ENCODE results near the gene ZNF516. TPM values are rescaled to one million over a fixed set of nuclear protein-coding genes. Genes with fewer than 3 reads are reported as not detected.

Gene ZNF516
- polyA plus RNA-seq, 2 of the 4 experiments (the other 2 are of a cell fraction): 3.9 to 4.9 TPM

DNA sequence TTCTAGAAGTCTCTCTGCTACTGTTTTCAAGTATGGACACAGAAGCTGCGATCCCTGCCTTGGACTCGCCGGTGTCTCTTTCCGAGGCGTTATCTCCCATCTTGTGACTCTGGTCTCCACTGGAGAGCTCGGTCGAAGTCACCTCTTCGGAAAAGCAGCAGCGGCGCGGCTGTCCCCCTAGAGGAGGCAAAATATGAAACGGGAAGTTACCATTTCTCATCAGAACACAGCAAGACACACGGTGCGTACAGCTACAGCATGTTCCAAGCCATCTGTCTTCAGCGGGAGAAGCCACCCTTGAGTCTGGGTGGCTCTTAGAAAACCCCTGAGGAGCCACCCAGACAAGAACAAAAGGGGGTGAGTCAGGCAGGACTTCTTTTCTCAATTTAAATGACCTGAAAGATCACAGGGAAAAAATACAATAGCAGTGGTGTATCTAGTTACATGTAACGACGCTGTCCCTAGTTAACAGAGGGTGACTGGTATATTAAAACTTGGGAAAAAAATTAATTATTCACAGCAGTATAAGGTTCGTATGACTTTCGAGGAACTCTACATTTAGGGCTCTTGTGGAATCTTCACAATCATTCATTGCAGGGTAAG is 114.8 kb downstream of the ZNF516 start:
- Histone ChIP-seq H3K27ac (no peak overlapping the region), H3K4me3 (no peak overlapping the region), H3K4me2 (no peak overlapping the region), H3K9me3 (no peaks in the 10 kb centered on the region), H3K4me1 (peaks cover 15% of the 10 kb centered on the region)
- DNase-seq (ENCODE audit: low read depth in 1 of 2, low spot score in 1 of 2): no peak
- ChIA-PET CTCF (interaction anchor here (0.8 to 1.5 kb wide), 4 partner anchors 18 to 29 kb away, joined by 3 read pairs; no protein-coding TSS in a partner anchor), POLR2A (no interaction called here)
- ATAC-seq: no peak
- 85% methylated on average over 19 of the region's 19 CpGs for WGBS (ENCODE audit: missing lambda C conversion rate)
- FAIRE-seq: no peak
- TF ChIP-seq, protein P1, sequence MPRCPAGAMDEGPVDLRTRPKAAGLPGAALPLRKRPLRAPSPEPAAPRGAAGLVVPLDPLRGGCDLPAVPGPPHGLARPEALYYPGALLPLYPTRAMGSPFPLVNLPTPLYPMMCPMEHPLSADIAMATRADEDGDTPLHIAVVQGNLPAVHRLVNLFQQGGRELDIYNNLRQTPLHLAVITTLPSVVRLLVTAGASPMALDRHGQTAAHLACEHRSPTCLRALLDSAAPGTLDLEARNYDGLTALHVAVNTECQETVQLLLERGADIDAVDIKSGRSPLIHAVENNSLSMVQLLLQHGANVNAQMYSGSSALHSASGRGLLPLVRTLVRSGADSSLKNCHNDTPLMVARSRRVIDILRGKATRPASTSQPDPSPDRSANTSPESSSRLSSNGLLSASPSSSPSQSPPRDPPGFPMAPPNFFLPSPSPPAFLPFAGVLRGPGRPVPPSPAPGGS (IDR thresholded peaks at IDR 0.05): no peak
- TF ChIP-seq SREBF2 (IDR thresholded peaks at IDR 0.05) (no peak), RAD21 (conservative IDR thresholded peaks at IDR 0.05 in 1 of 2, IDR thresholded peaks at IDR 0.05 in 1 of 2) (no peak), ELK1 (IDR thresholded peaks at IDR 0.05; ENCODE audit: low read depth, low read length) (no peak), CHD2 (IDR thresholded peaks at IDR 0.05; ENCODE audit: low read length, partially characterized antibody) (no peak), GATA3 (IDR thresholded peaks at IDR 0.05; ENCODE audit: borderline replicate concordance) (no peak), HOXB5 (CRISPR knock-in tag; IDR thresholded peaks at IDR 0.05) (no peak)
- TF ChIP-seq, protein P2, sequence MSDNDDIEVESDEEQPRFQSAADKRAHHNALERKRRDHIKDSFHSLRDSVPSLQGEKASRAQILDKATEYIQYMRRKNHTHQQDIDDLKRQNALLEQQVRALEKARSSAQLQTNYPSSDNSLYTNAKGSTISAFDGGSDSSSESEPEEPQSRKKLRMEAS (IDR thresholded peaks at IDR 0.05): no peak

GRCh38 chr18:76379226-76380126 is 115.6 kb downstream of the ZNF516 start:
- FAIRE-seq: no peak
- ChIA-PET POLR2A (no interaction called here), CTCF (interaction anchor here (1.3 to 1.5 kb wide), 2 partner anchors 19 to 331 kb away, joined by 3 to 4 read pairs; no protein-coding TSS in a partner anchor)
- TF ChIP-seq, protein P3, sequence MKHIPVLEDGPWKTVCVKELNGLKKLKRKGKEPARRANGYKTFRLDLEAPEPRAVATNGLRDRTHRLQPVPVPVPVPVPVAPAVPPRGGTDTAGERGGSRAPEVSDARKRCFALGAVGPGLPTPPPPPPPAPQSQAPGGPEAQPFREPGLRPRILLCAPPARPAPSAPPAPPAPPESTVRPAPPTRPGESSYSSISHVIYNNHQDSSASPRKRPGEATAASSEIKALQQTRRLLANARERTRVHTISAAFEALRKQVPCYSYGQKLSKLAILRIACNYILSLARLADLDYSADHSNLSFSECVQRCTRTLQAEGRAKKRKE (CRISPR knock-in tag; IDR thresholded peaks at IDR 0.05; ENCODE audit: low read depth): no peak
- TF ChIP-seq ELK1 (IDR thresholded peaks at IDR 0.05; ENCODE audit: low read depth, low read length) (no peak), POLR2A (IDR thresholded peaks at IDR 0.05; ENCODE audit: low read length) (no peak), ESRRA (IDR thresholded peaks at IDR 0.05; ENCODE audit: borderline replicate concordance, low read length) (no peak), FOSL2 (IDR thresholded peaks at IDR 0.05) (no peak), FOSL2 (CRISPR knock-in tag; IDR thresholded peaks at IDR 0.05) (no peak), REST (IDR thresholded peaks at IDR 0.05) (no peak), SMC3 (IDR thresholded peaks at IDR 0.05) (no peak), NFE2L2 (conservative IDR thresholded peaks at IDR 0.05; ENCODE audit: low read length) (no peak), NR3C1 (IDR thresholded peaks at IDR 0.05) (no peak), KDM1A (IDR thresholded peaks at IDR 0.05; ENCODE audit: low read depth) (no peak)
- Histone ChIP-seq H3K4me2 (no peak overlapping the region), H3K4me1 (peaks cover 15% of the 10 kb centered on the region), H3K4me3 (no peak overlapping the region), H3K9me3 (no peaks in the 10 kb centered on the region), H3K27ac (no peak overlapping the region)
- DNase-seq (ENCODE audit: low read depth in 1 of 2, low spot score in 1 of 2): no peak
- ATAC-seq: no peak
- 92% methylated on average over 18 of the region's 53 CpGs for WGBS (ENCODE audit: missing lambda C conversion rate)

Data from A549 (cell line).